Left forelimb (tissue), 1 donor: ENCODE measurements around the gene TINAGL1.

Experiments used
- DNase-seq: peaks from one replicate; pipeline ENCODE4 v3.0.0-alpha.2; 2018; ENCODE audit warnings: low spot score

TINAGL1 gene

DNA sequence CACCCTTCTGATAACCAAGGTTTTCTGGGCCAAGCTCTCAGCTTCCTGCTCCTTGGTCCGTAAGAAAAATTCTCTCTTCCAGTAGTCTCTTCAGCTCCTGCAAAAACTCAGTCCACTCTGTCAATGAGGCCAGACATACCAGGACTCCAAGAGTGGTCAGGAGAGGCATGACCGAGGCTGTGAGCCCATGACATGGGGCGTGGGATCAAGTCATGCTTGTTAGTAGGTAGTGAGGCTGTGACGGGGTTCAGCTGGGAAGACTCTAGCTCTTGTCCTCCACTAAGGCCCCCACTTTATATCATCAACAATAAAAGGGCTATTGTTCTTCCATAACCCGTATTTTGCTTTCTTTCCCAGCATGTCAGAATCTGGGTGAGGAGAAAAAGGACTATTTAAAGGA, 31.0 kb downstream of the TINAGL1 start:
- no peak for DNase-seq

DNA sequence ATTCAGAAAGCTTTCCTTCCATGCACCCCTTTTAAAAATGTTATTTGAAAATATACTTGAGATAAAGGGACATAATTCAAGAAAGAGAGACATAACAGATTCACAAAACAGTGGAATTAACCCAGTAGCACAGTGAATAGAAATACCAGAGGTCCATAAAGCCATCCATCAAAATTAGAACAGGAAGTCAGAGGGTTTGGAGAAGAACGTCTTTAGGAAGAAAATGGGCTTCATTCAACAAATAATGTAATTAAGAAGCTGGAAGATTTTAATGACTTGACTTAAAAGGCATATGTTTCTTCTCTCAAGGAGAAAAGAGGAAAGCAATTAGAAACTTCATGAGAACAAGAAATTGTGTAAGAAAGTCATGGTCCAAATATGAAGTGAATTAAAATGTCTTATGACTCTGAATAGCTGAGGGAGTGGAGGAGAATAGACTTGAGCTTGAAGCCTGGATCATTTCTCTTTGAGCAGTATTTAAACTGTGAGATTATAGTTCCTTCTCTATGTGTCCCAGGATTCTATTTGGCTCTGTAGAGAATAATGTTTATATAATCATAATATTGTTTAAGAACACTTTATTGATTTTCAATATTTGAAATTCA, 33.3 kb downstream of the TINAGL1 start:
- DNase-seq: no peak

DNA sequence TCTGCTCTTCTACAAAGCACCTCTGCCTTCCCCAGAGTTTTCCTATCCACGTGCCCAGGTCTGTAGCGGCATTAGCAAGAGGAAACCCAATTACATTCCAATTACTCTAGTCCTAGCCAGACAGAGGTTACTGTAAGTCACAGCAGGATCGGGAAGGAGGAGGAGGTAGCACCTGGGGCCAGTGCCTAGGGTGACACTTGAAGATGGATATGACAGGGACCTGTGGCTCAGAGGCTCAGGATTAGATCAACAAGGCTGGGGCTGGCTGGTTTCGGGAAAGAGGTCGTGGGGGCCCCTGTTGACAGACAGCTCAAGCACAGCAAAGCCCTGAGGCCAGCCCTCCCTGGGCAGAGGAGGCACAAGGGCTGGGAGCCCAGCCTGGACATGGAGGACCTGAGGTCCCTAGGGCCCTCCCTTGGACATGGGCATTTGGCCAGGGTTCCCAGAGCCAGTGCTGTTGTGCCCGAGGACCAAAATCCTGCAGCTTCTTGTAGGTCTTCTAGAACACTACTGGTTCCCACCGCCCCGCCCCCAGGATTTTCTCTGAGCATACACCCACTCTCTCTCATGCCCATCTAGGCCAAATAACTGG, 38.2 kb downstream of the TINAGL1 start:
- no peak for DNase-seq

DNA sequence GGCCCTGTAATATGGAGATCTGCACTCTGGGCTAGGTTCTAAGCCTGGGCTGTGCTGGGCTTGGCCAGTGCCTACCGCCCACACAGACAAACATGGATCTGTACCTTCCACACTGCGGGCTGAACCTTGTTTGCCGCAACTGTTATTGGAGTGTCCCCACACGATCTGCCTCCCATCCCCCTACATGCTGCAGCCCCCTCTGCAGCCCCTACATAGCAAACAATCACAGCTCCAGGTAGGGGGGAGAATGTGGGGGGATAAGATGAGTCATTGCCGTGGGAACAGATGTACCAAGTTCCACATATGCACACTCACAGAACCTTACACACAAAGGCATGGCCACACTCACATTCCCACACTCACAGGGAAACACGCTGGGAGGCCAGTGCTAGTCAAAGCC, 39.1 kb downstream of the TINAGL1 start:
- no peak for DNase-seq

DNA sequence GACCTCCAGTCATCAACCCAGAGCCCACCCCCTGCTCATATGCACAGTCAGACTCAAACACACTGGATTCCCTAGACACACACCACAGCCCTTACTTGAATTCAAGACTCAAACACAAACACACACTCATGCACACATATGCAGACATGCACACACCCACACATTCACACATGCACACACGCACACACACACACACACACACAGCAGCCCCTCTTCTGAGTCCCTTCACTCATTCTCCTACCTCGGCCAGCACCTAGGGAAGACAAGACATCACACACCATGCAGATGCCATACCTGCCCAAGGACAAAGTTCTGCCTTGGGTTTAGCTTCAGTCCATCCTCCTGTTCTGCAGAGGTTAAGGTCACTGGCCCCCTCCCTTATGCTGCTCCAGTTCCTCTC, 39.6 kb downstream of the TINAGL1 start:
- DNase-seq: no peak

DNA sequence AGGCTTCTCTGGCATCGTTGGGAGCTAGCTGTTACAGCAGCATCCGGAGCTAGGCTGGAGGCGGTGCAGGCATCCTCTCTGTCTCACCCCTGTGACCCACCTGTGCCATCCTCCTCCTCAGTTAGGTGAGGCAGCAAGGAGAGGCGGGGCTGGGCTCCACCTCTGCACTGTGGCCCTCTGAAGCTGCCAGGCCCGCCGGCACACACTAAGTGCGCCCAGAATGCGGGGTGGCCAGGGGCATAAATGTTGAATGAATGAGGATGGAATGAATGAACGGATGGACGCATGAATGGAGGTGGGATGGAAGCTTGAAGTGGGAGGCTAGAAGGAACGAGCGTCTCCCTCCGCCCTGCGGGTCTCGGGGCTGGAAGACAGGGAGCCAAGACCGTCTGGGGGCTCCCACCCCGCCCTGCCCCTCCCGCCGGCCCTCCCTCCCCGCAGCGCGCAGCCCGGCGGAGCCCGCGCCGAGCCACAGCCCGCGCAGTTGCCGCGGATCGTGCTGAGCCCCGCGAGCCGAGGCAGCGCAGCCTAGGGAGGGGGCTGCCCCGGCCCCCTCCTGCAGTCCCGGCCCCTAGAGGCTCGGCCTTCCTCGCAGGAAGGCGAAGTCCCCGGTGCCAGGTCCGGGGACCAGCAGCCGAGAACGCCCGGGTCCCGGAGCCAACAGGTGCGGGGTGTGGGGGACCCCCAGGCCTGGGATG, 41.1 kb downstream of the TINAGL1 start, which contains the start of gene HCRTR1:
Gene HCRTR1 (plus strand): TSS at position 472 of the 698 bp plus-strand sequence. CDS start 1,504 bp downstream, outside the sequence.
- DNase-seq: no peak

DNA sequence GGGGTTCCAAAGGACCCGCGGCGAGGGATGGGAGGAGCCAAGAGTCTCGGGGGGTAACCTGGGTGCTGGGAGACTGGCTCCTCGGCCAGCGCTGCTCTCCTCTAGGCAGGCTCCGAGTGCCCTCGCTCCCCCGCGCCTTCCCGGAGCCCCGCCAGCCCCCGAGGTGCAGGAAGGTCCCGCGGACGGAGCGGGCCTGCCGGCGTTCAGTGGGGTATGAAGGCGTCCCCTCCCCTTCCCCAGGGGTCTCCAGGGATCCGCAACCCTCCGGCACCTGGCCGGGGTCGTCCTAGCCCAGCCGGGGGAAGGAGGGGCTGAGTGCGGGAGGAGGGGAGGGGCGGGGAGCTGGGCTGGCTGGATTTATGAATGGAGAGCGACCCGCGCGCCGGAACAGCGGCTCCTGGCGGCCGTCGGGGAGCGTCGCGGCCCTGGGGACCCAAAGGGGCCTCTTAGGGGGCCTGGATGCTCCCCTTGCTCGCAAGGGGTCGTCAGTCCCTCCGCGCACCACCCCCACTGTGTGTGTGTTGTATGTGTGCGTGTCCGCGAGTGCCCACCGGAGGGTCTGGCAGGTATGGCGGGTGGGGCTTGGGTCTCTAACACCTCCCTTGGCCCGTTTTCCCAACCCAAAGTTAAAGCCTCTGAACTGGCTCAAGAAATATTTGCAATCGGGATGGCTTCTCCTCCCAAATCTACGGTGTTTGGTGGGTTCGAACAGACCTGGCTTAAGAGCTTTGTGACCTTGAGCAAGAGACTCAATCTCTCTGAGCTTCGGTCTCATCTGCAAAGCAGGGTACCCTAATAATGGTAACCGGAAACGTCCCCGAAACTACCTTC, 41.8 kb downstream of the TINAGL1 start:
- DNase-seq: no peak

DNA sequence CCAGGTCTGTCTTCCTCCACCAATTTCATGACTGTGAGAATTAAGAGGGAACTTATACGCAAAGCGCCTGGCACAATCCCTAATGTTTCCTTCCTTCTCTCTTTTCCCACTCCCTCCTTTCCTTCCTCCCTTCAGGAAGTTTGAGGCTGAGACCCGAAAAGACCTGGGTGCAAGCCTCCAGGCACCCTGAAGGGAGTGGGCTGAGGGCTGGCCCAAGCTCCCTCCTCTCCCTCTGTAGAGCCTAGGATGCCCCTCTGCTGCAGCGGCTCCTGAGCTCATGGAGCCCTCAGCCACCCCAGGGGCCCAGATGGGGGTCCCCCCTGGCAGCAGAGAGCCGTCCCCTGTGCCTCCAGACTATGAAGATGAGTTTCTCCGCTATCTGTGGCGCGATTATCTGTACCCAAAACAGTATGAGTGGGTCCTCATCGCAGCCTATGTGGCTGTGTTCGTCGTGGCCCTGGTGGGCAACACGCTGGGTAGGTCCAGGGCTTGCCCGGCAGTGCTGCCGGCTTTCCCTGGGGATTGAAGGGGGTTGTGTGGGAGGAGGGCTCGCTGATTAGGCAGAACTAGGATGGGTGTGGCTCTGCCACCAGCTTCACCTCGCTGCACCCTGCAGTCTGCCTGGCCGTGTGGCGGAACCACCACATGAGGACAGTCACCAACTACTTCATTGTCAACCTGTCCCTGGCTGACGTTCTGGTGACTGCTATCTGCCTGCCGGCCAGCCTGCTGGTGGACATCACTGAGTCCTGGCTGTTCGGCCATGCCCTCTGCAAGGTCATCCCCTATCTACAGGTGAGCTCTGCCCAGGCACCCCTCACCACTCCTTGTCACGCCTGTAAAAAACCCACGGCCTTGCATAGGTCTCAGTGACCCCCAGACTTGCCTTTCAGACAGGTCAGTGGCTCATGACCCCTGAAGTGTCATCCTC, 42.9 kb downstream of the TINAGL1 start:
- DNase-seq: no peak

DNA sequence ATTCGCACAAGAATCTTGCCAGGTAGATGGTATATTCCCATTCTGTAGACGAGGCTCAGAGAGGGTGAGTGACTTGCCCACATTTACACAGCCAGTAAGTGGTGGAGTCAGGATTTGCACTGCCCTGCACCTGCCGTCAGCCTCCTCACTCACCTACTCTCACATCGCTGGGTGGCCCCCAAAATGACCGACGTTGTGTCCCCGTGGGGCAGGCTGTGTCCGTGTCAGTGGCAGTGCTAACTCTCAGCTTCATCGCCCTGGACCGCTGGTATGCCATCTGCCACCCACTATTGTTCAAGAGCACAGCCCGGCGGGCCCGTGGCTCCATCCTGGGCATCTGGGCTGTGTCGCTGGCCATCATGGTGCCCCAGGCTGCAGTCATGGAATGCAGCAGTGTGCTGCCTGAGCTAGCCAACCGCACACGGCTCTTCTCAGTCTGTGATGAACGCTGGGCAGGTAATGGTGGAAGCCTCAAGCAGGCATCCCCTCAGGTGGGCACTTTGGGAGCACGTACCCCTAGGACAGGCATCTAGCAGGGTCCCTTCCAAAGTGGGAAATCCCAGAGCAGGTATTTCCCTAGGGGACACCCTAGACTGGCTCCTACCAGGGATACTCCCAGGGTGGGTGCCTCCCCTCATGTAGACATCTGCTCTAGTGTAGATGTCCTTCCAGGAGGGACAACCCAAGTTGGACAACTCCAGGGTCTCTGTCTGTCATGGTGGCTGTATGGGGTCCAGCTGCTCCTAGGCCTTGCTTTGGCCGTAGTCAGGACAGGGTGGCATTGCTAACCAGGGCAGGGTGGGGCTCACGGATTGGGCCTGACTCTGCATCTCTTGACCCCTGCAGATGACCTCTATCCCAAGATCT, 44.5 kb downstream of the TINAGL1 start:
- no peak for DNase-seq

DNA sequence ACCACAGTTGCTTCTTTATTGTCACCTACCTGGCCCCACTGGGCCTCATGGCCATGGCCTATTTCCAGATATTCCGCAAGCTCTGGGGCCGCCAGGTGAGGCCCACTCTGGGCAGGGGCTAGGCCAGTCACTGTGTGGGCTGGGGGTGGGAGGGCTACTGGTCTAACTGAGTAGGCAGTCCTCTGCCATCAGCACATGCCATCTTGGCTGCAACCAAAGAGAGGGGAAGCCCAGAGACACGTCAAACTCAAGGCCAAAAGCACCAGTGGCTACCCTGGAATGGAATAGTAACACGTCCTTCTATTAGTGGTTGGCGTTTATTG, 45.1 kb downstream of the TINAGL1 start:
- no peak for DNase-seq

DNA sequence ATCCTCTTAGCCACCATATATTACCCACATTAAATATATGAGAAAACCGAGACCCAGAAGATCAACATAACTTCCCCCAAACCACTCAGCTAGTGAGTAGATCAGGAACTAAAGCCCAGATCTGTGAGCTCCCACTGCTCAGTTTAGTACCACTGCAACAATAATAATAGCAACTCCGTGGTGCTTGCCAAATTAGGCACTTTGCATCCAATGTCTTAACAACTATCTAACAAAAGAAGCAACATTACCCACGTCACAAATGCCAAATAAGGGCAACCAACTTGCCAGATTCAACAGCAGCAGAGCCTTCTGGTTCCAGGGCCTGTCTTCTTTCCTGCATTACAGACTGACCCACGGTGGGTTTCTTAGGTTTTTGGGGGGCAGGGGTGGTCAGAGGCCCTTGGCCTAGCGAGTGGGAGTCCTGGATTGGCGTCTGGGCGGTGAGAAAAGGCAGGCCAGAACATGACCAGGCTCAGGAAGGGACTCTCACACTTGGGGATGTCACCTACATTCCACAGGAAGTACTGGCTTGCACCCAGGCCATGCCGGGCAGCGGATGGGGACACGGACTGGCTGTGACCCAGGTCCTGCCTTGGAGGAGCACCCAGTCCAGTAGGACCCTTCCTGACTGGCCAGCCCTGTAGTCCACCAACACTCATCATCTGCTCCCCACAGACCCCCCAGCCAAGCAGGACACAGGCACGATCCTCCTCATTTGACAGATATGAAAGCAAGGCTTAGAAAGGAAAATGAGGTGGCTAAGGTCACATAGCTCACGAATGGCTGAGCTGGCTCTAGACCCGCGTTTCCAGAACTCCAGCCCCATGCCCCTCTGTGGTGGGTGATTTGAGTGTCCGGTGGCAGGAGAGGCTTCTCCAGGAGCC, 45.8 kb downstream of the TINAGL1 start:
- no peak for DNase-seq

DNA sequence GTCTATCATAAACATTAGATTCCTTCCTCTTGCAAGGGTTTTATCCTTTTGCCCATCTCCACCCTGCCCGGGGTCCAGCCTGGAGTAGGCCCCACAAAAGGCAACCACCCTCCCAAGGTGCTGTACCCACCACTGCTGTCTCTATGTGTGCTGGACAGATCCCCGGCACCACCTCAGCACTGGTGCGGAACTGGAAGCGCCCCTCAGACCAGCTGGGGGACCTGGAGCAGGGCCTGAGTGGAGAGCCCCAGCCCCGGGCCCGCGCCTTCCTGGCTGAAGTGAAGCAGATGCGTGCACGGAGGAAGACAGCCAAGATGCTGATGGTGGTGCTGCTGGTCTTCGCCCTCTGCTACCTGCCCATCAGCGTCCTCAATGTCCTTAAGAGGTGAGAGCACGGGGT, 47.0 kb downstream of the TINAGL1 start:
- no peak for DNase-seq

DNA sequence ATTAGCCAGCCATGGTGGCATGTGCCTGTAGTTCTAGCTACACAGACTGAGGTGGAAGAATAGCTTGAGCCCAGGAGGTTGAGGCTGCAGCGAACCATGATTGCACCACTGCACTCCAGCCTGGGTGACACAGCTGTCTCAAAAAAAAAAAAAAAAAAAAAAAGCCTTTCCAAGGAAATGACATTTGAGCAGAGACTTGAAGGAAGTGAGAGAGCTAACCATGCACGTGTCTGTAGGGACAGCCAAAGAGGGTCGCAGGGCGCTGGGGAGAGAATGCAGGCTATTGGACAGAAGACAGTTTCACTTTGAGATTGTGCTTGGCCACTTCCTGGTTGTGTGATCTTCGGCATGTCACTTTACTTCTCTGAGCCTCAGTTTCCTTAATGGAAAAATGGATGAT, 48.0 kb downstream of the TINAGL1 start:
- no peak for DNase-seq

DNA sequence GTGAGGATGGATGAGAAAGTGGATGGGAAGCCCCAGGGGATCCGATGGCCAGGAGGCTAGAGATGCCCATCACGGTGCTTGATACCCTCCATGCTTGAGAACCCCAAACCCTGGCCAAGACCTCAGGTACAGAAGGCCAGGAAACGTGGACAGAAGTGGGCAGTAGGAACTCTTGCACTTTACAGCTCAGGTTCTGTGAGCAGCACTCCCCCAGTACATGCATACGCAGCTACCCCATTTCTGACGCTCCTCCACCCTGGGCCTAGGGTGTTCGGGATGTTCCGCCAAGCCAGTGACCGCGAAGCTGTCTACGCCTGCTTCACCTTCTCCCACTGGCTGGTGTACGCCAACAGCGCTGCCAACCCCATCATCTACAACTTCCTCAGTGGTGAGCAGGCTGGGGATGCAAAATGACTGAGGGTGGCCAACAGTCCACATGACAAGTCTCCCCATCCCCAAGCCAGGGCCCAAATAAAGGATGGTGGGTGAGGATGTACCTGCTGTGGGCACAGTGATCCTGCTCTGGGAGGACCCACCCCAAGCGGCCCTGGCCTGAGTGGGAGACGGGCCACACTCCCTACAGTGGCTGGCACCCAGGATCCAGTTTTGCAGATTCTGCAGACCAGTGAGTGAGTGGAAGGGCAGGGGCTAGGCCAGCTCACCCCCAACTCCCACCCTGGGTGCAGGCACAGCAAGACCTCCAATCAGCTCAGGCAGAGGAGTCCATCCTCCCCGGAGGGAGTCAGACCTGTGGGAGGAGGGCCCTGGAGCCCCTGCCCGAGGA, 48.6 kb downstream of the TINAGL1 start:
- no peak for DNase-seq

DNA sequence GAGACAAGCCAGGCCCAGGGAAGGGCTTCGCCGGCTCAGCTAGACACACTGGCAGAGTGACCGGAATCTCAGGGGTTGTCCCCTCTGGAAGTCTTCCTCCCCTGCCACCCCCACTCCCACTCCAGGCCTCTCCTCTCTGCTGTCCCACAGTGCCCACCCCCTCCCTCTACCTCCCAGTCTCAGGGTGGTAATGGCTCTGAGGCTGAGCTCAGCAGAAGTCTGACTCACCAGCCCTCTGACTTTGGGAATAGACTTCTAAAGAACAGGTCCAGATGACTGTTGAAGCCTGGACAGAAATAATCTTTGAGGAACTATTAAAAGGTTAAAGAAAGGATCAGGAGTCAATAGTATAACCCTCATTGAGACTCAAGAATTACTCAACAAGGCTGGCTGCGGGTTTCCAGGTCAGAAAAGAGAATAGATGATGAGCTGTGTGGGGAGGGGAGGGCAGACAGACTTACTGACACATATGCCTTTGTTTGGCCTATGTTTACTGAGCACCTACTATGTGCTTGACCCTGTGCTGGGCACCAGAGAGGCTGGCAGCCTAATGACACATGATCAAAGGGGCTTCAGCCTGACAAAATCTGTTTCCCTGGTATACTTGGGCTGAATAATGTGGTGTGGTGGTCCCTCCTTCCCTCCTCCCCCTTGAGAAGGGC, 49.4 kb downstream of the TINAGL1 start:
- DNase-seq: no peak

DNA sequence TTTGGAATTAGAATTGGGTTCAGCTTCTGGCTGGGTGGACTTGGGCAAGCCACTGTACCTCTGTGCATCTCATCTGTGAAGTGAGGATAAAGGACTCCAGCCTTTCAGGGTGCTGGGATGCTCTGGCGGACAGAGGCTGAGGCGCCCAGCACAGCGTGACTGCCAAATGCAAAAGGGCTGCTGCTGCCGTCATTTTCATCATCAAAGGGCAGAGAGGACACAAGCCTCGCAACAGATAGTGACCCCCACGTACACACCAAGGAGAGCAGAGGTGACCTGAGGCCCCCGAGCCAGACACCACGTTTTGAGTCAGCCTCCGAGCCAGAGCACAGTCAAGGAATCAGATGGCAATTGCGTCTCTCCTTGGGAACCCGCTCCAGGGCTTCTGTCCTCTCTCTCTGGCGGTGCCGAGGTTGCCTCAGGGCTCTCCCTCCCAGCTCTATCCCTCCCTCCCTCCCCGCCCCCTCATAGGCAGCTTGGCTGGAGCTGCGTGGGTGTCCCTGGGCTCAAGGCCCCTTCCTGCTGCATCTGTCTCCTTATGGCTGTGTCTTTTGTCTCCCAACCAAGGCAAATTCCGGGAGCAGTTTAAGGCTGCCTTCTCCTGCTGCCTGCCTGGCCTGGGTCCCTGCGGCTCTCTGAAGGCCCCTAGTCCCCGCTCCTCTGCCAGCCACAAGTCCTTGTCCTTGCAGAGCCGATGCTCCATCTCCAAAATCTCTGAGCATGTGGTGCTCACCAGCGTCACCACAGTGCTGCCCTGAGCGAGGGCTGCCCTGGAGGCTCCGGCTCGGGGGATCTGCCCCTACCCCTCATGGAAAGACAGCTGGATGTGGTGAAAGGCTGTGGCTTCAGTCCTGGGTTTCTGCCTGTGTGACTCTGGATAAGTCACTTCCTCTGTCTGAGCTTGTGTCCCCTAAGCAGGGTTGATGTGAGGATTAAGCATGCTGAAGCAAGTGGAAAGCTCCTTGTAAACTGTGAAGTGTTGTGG, 50.2 kb downstream of the TINAGL1 start:
- no peak for DNase-seq

DNA sequence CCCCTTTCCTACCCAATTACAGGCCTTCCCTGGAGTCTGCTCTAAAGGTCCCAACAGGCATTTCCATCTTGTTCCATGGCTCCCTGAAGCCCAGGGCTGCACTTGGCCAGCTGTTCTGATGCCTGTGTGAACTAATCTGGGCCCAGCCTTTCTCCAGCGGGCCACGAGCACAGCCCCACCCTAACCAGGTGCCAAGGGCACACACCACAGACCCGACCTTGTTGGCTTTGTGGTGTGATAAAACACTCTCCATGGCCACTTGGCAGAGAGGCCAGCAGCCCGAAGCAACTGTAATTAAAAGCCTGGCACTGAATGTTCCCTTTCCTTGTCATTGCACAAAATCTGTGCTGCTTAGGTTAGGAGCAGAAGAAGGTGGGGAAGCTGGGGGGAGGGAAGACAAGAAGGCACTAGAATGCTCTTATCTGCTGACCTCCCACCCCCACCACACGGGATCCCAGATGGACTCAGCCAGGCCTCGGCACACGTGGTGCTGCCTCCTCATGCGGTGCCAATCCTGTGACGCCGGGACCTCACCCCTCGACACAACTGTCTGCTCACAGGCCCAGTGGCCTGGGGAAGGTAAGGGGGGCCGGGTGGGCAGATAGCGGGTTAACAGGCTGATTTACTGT, 51.1 kb downstream of the TINAGL1 start:
- no peak for DNase-seq
